Body of pancreas (tissue), 4 donors: ENCODE data around the gene SIAH3.

Experiments
- CTCF ChIP-seq, 7 experiments: fragments of 450-650 bp in 4 of 7; fragments of 200-600 bp in 3 of 7; sonication (generic) in 3 of 7; IDR thresholded peaks; one replicate each; pipeline ENCODE4 v1.5.1; 2016 to 2019; ENCODE audit warnings: antibody characterized with exemption in 7 of 7
- POLR2A ChIP-seq, 3 donors: fragments of 450-650 bp; IDR thresholded peaks; one replicate each; pipeline ENCODE4 v1.6.1; 2016; ENCODE audit warnings: antibody characterized with exemption in 3 of 3, mild to moderate bottlenecking in 2 of 3

GRCh38 chr13:45820106-45820838 lies 31.3 kb downstream of the SIAH3 start:
- TF ChIP-seq CTCF (IDR thresholded peaks at IDR 0.05): no peak
- TF ChIP-seq POLR2A (IDR thresholded peaks at IDR 0.05): no peak
